ENCODE measurements around the gene FOXN1. TPM values are rescaled to one million over a fixed set of nuclear protein-coding genes. Genes with fewer than 3 reads are reported as not detected.
A peak's percentile ranks its signal among the peaks of the same experiment; 100 is the strongest.
"Not testable (repeated sequence)": the region's sequence is repeated elsewhere in the genome, so short reads cannot be mapped to it uniquely, and the experiment has no call there.

The FOXN1 gene
- total RNA-seq, 1 donor from 2014 or later, result not detected

DNA sequence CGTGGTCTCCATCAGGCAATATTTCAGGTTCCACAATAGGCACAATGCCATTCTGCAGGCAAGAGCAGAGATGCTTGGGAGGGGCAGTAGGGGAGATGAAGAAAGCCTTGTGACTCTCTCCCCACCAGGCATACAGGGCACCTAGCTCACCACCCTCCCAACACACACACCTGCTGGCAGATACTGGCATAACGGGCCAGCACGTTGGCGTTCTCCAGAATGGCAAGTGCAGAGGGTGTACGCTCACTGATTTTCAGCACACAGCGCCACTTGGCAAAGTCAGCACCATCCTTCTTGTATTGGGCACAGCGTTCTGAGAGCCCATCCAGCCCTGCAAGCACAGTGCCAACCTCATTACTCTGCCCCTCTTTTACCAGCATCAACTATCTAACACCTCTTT, 68.4 kb downstream of the FOXN1 start:
- no peak for FAIRE-seq
- H3K4me3 ChIP-seq (ENCODE audit: low read depth, low read length), result no peak overlapping the region
- TF ChIP-seq, protein P1, sequence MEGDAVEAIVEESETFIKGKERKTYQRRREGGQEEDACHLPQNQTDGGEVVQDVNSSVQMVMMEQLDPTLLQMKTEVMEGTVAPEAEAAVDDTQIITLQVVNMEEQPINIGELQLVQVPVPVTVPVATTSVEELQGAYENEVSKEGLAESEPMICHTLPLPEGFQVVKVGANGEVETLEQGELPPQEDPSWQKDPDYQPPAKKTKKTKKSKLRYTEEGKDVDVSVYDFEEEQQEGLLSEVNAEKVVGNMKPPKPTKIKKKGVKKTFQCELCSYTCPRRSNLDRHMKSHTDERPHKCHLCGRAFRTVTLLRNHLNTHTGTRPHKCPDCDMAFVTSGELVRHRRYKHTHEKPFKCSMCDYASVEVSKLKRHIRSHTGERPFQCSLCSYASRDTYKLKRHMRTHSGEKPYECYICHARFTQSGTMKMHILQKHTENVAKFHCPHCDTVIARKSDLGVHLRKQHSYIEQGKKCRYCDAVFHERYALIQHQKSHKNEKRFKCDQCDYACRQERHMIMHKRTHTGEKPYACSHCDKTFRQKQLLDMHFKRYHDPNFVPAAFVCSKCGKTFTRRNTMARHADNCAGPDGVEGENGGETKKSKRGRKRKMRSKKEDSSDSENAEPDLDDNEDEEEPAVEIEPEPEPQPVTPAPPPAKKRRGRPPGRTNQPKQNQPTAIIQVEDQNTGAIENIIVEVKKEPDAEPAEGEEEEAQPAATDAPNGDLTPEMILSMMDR (IDR thresholded peaks at IDR 0.05; ENCODE audit: insufficient read depth, low read length, severe bottlenecking), result peak; percentile 21
- no peak for DNase-seq (ENCODE audit: low read depth)
- peaks cover 6% of the 10 kb centered on the region for H3K36me3 ChIP-seq (ENCODE audit: control insufficient read depth, insufficient read depth, low read length)
- no peaks in the 10 kb centered on the region for H3K27me3 ChIP-seq (ENCODE audit: control insufficient read depth, insufficient read depth, low read length)

DNA sequence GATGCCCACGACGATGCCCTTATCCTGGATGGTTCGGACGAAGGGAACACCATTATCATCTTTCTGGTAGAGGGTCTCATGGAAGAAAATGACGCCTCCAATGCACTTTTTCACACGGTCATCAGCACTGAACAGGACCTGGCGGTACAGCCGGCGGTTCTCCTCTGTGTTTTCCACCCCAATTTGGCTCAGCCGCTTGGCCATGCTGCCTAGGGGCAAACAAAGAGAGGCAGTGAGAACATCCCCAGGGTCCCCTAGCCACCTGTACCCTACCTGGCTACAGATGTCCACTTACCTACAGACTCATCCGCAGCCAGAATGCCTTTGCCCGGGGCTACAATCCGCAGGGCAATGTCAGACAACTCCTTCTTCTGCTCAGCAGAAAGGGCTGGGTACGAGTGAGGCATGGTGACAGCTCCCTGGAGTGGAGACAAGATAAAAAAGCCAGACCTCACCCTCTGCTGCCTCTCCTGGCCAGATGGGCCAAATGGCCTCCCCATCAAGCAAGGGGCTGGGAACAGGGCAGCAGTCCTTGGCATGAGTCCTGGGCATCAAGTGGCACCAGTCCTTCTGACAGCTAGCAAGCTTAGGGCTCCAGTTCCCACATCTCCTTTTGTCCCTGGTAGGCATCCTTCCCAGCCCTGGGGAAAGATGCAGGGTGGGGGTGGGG, 69.1 kb downstream of the FOXN1 start:
- Histone ChIP-seq H3K36me3 (ENCODE audit: control insufficient read depth, insufficient read depth, low read length) (peaks cover 10% of the 10 kb centered on the region), H3K27me3 (ENCODE audit: control insufficient read depth, insufficient read depth, low read length) (no peaks in the 10 kb centered on the region), H3K4me3 (ENCODE audit: low read depth, low read length) (no peak overlapping the region)
- DNase-seq (ENCODE audit: low read depth) (no peak), FAIRE-seq (no peak)
- TF ChIP-seq, protein P1 (IDR thresholded peaks at IDR 0.05; ENCODE audit: insufficient read depth, low read length, severe bottlenecking), result no peak

DNA sequence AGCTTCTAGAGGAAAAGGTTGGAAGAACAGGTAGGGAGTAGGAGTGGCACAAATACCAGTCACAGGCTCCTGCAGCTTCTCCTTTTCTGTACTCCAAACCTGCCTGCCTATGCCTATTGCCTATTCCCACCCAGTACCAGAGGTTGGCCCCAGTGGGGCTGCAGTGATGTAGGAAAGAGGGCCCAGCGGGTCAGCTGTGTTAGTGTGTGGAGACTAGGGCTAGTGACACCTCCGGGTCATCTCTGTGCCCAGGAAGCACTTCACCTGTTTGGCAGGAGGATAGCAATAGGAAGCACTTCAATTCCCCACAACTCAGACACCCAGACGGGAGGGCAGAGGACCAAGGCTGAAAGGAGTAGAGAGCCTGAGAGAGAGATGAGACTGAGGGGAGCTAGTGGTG, 69.9 kb downstream of the FOXN1 start:
- H3K36me3 ChIP-seq (ENCODE audit: control insufficient read depth, insufficient read depth, low read length); H3K4me3 ChIP-seq (ENCODE audit: low read depth, low read length); H3K27me3 ChIP-seq (ENCODE audit: control insufficient read depth, insufficient read depth, low read length); DNase-seq (ENCODE audit: low read depth): not testable (repeated sequence)
- FAIRE-seq, result peak; percentile 72

DNA sequence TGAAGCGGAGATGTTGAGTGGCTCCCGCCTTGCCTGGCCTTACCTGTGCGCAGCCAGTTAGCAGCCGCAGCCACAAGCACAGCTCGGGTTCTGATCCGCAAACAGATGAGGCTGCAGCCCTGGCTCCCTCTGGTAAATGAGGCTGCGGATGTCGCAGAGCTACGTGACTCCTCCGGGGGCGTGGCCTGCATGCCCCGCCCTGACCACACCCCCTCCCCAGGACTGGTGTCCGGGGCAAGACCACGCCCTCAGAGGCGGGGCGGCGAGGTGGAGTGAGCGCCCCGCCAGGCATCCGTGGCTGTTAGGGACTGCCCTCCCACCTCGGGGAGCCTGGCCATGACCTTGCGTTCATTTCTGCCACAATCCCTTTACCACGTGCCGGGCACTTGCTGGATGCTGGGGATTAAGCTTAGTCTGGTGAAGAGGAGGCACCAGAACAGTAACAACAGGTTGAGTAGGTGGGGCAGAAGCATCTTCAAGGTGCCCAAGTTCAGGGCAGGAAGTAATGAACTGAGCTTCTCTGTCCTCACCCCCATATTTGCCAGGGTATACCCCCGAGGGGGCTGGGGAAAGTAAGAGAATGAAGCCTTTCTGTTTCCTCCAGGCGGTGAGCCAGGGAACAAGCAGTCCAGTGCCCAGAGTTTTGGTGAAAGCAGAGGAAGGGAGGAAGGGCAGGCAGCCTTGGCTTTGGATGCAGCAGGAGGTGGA, 70.8 kb downstream of the FOXN1 start, which contains the start of gene ALDOC:
ALDOC (minus strand) TSS at position 138 of the 708 bp plus-strand sequence. CDS start 1,363 bp downstream, outside the sequence.
- peak within 1 kb of the TSS; percentile 33 for H3K4me3 ChIP-seq (ENCODE audit: low read depth, low read length)
- H3K36me3 ChIP-seq (ENCODE audit: control insufficient read depth, insufficient read depth, low read length), result peaks cover 10% of the 10 kb centered on the region
- TF ChIP-seq, protein P1 (IDR thresholded peaks at IDR 0.05; ENCODE audit: insufficient read depth, low read length, severe bottlenecking), result no peak
- no peaks in the 10 kb centered on the region for H3K27me3 ChIP-seq (ENCODE audit: control insufficient read depth, insufficient read depth, low read length)
- FAIRE-seq (no peak), DNase-seq (ENCODE audit: low read depth) (peak; percentile 92)

DNA sequence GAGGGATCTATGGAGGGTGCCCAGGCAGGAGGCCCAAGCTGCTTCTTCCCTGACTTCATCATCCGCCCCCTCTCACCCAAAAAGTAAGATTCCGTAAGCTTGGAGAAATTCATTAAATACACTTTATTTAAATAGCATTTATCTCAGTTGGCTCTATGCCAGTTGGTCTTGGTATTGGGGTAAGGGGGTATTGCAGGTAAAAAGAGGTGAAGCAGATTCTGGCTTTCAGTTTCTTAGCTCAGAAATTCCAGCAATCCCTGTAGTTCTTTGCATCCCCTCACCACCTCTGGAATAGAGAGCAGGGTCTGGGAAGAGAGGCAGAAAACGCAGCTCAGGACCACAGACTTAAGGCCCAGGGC, 71.3 kb downstream of the FOXN1 start:
- H3K27me3 ChIP-seq (ENCODE audit: control insufficient read depth, insufficient read depth, low read length), result no peaks in the 10 kb centered on the region
- no peak for DNase-seq (ENCODE audit: low read depth)
- peaks cover 10% of the 10 kb centered on the region for H3K36me3 ChIP-seq (ENCODE audit: control insufficient read depth, insufficient read depth, low read length)
- TF ChIP-seq, protein P1 (IDR thresholded peaks at IDR 0.05; ENCODE audit: insufficient read depth, low read length, severe bottlenecking), result no peak
- H3K4me3 ChIP-seq (ENCODE audit: low read depth, low read length), result no peak overlapping the region
- no peak for FAIRE-seq

DNA sequence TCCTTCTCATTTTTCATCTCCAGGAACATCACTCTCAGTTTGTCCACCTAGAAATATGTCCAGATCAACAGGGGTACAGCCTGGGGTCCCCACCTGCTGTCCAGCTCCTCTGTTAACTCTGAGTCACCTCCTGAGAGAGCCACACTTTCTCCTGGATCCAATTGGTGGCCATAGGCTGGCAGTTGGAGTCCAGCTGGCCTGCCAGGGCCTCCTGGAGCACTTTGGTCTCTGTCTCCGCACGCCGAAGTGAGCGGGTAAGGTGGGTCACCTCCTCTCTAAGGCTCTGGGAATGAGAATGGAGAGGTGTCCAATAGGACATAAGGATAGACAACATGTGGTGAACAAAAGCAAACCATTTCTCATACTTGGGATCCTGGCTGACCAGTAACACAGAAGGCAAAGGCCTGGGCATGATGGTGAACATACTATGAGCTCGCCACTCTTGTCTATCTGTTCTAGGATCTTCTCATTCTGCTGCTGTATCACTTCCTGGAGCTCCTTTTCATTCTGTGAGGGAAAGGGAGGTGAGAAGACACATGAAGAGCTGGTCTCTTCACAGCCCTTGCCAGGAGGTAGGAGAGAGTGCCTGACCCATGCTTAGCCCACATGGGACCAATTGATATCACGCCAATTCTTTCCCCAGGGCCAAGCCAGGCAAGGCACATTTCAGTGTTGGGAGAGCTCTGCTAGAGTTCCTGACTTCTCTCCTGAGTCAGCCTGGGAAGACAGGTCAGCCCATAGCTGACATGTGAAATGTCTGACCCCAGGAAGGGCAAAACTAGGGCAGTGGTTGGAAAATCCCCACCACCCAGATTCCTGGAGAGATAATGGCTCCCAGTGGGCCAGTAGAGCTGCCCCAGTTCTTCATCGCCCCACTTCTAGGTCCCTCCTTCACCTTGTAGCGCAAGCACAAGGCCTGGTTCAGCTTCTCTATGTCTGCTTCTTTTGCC, 72.4 kb downstream of the FOXN1 start:
- FAIRE-seq (no peak), DNase-seq (ENCODE audit: low read depth) (no peak)
- no peaks in the 10 kb centered on the region for H3K27me3 ChIP-seq (ENCODE audit: control insufficient read depth, insufficient read depth, low read length)
- H3K36me3 ChIP-seq (ENCODE audit: control insufficient read depth, insufficient read depth, low read length), result peaks cover 14% of the 10 kb centered on the region
- no peak overlapping the region for H3K4me3 ChIP-seq (ENCODE audit: low read depth, low read length)
- TF ChIP-seq, protein P1 (IDR thresholded peaks at IDR 0.05; ENCODE audit: insufficient read depth, low read length, severe bottlenecking), result no peak
